GM18511 (cell line): ENCODE measurements around the gene MAT2B.

ENCODE experiments used
- ATAC-seq: cut with Tn5 transposase; IDR thresholded peaks from one replicate; pipeline ENCODE4 v1.9.1; 2021; ENCODE audit warnings: mild to moderate bottlenecking, moderate library complexity; ENCODE audit not compliant: unreplicated experiment

MAT2B gene

DNA sequence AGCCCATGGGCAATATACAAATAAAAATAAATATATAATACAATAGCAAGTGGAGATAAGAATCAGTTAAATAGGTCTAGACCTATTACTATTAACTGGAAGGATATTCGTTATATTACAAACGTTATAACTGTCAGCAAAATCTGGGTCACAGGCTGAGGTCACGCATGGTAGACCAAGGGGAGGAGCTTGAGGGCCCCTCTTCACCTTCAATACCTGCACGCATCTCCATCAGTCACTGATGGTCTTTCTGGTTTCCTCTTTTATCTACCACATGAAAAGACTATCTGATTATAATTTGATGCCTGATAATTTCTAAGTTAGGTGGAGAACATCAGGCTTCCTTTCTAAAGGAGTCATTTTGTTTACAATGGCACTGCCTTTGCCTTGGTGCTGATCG lies 43.2 kb downstream of the MAT2B start:
- no peak for ATAC-seq

GRCh38 chr5:163551156-163551555 lies 45.7 kb downstream of the MAT2B start:
- no peak for ATAC-seq

GRCh38 chr5:163552536-163552935 lies 47.1 kb downstream of the MAT2B start:
- ATAC-seq: no peak

DNA sequence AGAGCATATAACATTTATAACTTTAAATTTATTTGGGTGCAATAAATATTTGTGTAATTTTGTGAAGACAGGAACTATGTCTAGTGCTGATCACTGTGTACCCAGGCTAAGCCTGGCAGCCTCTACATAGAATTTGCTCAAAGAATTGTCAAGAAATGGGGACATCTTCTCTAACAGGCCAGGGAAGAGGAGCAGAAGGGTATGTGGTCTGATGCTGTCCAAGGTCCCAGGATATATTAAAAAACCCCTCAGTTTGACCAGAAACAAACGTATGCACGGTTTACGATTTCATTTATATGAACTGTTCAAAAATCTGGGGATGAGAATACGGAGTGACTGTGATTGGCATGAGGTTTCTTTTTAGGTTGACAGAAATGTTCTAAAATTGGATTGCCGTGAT lies 55.9 kb downstream of the MAT2B start:
- no peak for ATAC-seq

DNA sequence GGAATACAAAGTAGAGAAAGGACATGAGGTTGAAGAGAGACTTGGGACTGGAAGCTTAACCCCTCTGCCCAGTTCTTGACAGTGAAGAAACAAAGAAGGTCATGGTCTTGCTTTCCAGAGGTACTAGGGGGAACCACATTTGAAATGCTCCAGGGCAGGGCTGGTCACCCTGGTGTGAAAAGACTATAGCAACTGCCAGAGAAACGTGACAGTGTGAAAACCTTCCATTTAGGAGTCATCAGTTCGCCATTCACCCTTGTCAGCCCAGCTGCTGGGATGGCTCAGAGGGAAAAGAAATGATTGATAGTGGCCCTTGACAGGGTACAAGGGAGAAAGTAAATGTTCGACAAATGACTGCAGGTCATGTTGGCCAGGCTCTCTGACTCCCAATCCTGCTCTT lies 56.7 kb downstream of the MAT2B start:
- no peak for ATAC-seq

- no peak for ATAC-seq
These were observed 57.7 kb downstream of the MAT2B start for GRCh38 chr5:163563112-163563511.

GRCh38 chr5:163563880-163564279 lies 58.5 kb downstream of the MAT2B start:
- ATAC-seq: no peak

DNA sequence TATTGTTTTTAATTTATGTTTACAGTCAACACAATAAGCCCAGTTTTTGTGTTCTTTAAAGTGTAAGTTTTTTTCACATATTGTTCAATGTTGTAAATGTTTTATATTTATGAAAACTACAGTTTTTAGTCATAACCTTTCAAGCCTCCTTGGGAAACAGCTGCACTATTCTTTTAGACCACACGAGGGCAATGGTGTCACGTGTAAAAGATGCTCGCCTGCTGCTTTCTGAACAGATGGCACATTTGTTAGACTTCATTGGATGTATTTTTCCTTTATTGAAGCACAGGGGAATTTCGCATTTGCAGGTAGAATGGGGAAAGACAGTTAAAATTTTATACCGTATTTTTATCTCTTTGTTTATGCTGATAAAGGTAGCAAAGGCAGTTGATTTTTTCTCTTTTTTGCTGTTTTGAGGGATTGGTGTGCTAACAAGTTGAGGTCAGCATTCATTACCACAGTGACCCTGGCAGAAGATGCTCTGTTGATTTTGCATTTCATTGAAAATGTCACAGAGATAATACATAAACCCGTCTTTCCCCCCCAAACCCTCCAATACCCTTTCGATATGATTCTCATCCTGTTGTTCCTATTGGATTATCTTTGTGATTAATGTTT lies 59.0 kb downstream of the MAT2B start:
- peak; percentile 38 for ATAC-seq

DNA sequence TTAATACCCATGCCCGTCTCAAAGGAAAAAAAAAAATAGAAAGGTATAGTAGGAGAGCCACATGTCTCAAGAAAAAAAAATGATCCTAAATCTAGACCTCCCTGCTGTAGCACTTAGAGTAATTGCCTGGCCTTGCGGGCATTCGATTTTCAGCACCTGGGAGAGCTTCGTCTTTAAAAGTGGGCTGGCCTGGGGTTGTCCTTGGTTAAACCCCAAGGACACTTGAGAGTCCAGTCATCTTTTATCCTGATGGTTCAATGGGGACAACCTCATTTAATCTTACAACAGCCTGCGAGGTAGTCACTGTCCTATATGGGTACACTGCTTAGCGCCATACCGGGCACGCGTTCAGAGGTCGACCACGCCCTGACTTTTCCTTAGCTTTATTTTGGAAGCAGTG lies 60.1 kb downstream of the MAT2B start:
- ATAC-seq: peak; percentile 12

DNA sequence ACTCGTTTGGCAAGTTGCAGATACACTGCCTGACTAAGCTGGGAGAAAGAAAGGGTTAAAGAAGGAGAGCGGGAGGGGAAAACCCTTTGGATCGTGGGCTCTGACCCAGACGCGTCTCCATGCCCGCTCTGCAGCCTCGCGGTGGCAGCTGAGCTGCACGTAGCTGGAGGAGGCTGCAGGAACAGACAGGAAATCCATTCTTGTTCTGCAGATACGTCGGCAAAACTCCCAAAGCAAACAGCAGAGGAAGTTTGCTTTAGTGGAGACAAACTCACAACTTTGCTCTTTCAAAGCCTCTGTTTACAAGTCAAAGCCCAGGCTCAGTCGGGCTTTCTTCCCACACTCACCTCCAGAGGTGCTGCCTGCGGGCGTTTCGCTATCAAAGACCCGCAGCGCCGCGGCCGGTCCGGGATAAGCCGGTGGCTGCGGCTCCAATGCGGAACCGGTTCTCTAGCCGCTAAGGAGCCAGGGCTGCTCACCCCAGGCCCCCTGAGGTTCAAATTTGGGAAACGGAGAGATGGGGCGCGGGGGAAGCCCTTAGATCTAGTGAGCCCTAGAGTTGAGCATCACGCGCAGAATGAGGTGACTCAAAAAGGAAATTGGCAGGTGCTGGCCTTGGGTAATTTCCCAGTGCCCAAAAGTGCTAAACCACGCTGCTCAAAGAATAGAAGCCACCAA lies 60.7 kb downstream of the MAT2B start:
- peak; percentile 83 for ATAC-seq

- ATAC-seq: peak; percentile 10
These were observed 61.3 kb downstream of the MAT2B start for GRCh38 chr5:163566678-163567077.

- no peak for ATAC-seq
These were observed 62.4 kb downstream of the MAT2B start for GRCh38 chr5:163567811-163568210.
